ENCODE data around the gene DENND6B.

DENND6B gene

GRCh38 chr22:50261615-50262459 lies 65.0 kb downstream of the DENND6B start, which contains the start of gene MAPK12:
Gene MAPK12, minus strand, starts transcription at chr22:50261683. Its CDS starts 174 bp downstream, at chr22:50261509.
- TF ChIP-seq CTCF (IDR thresholded peaks at IDR 0.05; ENCODE audit: borderline replicate concordance, insufficient read depth, low read depth, low read length) = no peak
- H3K4me3 ChIP-seq (ENCODE audit: low read depth, low read length) = peak within 1 kb of the TSS; percentile 77

DNA sequence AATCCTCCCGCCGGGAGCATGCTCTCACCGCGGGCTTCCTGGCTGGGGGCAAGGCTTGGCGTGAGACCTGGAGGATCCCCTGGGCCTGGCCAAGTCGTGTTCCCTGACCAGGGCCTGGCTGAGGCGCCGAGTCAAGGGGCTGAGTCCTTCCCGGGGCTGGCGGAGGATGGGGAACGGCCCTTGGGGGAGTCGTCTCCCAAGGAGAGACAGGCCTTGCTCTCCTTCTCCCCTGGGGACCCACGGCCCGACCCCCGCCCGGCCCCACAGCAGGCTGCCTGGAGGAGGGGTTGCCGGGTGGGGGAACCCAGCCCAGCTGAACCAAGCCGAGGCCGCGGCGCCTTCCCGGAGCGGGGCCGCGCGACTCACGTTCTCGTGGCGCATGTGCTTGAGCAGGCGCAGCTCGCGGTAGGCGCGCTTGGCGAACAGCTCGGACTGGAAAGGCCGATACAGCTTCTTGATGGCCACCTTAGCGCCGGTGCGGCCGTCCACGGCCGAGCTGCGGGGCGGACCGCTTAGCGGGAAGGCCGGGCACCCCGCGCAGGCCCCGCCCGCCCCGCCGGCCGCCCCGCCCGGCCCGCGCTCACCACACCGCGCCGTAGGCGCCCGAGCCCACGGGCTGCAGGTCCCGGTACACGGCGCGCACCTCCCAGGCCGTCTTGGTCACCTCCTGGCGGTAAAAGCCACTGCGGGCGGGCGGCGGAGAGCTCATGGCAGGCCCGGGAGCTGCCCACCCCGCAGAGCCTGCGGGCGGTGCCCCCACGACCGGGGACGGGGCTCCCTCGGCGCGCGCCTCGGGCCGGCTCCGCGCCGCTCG lies 65.8 kb downstream of the DENND6B start:
- peak overlapping the region; percentile 77 for H3K4me3 ChIP-seq (ENCODE audit: low read depth, low read length)
- no peak for TF ChIP-seq CTCF (IDR thresholded peaks at IDR 0.05; ENCODE audit: borderline replicate concordance, insufficient read depth, low read depth, low read length)

GRCh38 chr22:50260434-50260800 lies 66.4 kb downstream of the DENND6B start:
- peak overlapping the region; percentile 77 for H3K4me3 ChIP-seq (ENCODE audit: low read depth, low read length)
- no peak for TF ChIP-seq CTCF (IDR thresholded peaks at IDR 0.05; ENCODE audit: borderline replicate concordance, insufficient read depth, low read depth, low read length)

DNA sequence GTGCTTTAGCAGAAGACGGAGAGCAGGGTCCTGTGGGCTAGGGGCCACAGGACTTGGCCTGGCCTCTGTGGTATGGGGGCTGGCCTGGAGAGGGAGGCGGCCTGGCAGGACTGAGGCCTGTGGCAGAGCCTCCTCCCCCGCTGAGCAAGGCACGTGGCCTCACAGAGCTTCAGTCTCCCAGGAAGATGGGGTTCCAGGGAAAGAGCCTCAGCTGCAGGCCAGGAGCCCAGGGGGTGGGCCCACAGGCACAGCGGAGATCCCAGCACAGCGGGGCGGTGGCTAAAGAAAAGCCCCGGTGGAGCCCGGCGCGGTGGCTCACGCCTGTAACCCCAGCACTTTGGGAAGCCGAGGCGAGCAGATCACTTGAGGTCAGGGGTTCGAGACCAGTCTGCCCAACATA lies 67.5 kb downstream of the DENND6B start:
- H3K4me3 ChIP-seq (ENCODE audit: low read depth, low read length) = no peak overlapping the region
- no peak for TF ChIP-seq CTCF (IDR thresholded peaks at IDR 0.05; ENCODE audit: borderline replicate concordance, insufficient read depth, low read depth, low read length)
